ENCODE data around the gene ZNF606.

Gene ZNF606

DNA sequence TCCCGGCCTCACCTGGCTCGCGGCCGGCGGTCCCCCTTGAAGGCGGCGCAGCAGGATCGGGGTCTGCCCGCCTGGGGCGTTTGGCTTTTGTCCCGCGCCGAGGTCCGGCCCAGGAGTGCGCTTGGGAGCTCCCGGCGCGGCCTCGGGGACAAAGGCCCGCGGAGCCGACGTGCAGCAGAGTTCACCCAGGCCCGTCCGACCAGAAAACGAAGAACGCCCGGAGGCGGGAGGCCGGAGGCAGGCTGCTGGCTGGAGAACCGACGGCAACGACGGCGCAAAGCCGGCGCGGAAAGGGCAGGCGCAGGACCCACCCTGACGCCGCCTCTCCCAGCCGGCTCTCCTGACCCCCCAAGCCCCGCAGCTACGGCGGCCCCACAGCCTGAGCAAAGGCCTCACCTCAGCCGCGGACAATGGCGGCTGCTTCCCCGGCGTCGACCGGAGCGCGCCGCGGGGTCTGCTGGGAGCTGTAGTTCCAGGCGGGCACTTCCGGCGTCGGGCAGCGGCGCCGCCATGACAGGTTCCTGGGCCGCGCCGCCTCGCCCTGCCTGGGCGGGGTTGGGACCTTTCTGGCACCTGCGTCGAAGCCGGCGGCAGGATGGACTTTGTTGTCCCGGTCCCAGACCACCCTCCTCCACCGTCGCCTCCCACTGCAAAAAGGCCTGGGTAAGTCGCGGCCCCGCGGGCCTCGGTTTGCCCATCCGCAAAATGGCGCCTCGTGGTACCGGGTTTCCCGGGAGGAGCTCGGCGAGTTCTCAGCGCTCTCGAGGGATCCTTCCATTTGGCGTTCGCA is at the start of gene ZNF606:
ZNF606 (minus strand) TSS at position 437 of the 790 bp plus-strand sequence. CDS start 1,501 bp downstream, outside the sequence.
- DNase-seq = peak; percentile 47

DNA sequence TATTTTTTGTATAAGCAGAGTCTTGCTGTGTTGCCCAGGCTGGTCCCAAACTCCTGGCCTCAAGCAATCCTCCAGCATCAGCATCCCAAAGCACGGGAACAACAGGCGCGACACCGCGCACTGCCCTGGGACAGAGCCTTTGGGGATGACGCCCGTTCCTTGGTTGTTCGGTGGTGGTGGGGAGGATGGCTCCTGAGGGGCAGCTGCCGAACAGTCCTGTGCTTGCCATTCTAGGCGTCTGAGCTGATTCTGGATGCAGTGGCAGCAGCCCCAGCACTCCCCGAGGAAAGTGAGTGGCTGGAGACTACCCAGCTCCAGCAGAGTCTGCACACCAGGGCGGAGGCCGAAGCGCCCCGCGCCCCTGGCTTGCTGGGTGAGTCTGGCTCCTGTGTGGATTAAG is 49.6 kb upstream of the ZNF606 start:
- DNase-seq = no peak

GRCh38 chr19:58047672-58048071 is 45.1 kb upstream of the ZNF606 start:
- DNase-seq = no peak

- no peak for DNase-seq
These were observed 44.2 kb upstream of the ZNF606 start for GRCh38 chr19:58046856-58047255.

- DNase-seq = no peak
These were observed 42.9 kb upstream of the ZNF606 start for GRCh38 chr19:58045411-58046050.

DNA sequence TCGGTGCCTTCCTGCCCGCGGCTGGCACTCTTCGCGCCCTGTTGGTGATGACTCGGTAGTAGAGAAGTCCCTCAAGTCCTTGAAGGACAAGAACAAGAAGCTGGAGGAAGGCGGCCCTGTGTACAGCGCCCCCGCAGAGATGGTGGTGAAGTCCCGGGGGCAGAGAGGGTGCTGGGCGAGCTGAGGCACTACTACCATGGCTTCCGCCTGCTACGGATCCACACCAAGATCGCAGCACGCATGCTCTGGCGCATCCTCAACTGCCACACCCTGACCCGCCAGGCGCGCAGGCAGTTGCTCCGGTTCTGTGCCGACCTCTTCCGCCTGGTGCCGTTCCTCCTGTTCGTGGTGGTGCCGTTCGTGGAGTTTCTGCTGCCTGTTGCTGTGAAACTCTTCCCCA is 42.3 kb upstream of the ZNF606 start:
- DNase-seq = no peak

DNA sequence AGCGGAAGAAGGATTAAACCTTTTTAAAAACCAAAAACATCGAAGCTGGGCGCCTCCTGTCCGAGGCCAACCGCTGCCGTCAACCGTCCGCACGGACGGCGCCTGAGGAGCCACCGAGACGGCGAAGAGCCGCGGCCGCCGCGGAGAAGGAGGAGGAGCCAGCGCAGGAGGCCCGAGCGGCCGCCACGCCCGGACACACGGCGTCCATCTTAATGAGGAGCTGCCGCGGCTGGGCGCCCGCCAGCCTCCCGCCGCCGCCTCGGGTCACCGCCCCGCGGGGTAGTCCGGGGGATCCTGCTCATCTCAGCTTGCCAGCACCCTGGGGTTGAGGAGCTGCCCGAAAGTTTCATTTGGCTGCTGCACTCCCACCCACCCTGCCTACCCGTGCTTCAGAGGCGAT is 41.8 kb upstream of the ZNF606 start:
- DNase-seq = no peak

DNA sequence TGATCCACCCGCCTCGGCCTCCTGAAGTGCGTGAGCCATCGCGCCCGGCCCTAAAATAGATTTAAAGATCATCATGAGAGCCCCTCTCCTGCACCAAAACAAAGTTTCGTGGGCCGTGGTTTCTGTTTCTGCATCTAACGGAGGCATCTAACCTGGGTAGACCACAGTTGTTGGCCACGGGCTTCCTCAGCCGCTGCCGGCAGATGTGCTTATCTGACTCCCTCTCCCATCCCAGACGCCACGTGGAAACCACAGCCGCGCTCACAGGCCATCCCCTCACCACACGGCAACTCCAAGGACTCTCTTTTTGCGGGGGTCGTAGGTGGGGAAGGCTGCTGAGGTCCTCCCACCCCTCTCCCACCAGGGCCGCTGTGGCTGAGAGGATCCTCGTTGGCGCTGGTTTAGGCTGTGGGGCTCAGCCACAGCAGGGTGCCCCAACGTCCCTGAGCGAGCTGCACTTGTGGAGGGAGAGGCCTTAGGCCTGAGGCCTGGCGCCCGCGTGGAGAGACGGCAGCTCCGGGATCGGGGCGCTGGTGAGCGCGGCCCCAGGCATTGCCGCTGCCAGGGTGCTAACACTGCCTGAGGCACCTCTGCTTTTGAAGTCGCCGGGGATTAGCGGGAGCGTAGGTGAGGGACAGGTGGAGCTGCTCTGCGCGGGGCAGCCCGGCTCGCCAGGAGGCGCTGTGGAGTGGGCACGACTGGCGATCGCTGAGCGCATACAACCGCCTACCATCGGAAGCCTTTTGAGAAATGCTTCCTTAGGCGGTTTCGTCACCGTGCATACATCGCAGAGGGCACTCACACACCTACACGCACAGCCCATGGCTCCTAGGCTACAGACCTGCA is 40.1 kb upstream of the ZNF606 start:
- no peak for DNase-seq

- no peak for DNase-seq
These were observed 38.3 kb upstream of the ZNF606 start for GRCh38 chr19:58040751-58041525.

DNA sequence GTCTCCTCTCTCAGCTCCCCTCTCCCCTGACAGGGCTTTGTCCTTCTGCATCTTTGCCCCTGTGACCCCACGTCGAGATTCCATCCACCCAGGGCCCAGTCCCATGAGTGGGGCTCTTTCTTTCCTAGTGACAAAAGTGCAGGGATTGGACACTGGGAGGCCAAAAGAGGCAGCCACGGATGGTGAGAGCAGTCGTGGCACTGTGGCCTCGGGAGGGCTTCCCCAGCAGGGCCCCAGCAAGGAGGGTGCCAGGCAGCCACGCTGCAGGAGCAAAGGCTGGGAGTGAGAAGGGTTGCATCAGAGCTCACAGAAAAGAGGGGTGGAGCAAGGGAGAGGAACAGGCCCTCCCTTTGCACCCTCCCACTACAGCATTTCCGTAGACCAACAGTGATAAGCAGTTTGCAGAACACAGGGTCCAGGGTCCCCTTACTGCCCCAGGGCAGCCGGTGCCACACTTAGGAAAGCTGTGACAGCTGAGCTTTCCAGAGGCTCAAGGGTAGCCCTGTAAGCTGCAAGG is 36.1 kb upstream of the ZNF606 start:
- no peak for DNase-seq

DNA sequence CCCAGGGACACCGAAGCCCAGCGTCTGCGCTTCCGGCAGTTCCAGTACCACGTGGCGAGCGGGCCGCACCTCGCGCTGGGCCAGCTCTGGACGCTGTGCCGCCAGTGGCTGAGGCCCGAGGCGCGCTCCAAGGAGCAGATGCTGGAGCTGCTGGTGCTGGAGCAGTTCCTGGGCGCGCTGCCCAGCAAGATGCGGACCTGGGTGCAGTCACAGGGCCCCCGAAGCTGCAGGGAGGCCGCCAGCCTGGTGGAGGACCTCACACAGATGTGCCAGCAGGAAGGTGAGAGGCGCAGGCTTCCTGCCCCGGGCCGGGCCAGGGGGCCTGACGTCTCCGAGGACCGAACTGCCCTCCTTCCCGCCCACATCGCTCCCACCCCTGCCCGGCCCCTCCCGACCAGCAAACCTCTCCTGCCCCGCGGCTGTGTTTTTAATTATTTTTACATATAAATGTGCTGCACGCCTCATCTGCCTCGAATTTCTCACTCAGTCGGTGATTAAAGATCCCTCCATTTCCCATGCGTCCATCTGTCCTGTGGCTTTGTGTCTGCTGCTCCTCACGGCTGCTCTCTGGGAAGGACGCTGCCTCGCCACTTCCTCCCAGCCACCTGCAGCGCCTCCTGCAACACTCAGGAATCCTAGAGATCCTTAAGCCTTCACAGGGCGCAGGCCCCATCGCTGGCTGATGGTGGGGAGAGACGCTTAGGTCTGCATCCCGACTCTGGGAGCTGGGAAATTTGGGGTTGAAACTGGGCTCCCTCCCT is 35.5 kb upstream of the ZNF606 start:
- DNase-seq = no peak

DNA sequence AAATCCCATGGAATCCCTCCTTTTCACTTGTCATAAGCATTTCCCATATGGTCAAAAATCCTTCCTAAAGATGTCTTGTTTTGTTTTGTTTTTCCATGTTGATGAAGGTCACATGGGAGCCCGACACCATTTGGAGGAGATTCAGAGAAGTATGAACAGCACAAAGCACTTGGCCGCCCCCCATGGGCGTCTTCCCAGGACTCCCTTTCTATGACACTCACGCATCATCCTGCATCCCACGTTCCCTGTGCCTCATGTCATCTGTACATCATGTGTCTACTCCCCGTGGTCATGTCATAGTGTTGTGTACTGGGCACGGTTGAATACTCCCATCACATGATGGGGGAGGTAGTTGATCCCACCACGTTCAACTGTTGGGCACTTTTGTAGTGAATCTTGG is 33.2 kb upstream of the ZNF606 start:
- no peak for DNase-seq

- DNase-seq = no peak
These were observed 31.8 kb upstream of the ZNF606 start for GRCh38 chr19:58034477-58034793.

DNA sequence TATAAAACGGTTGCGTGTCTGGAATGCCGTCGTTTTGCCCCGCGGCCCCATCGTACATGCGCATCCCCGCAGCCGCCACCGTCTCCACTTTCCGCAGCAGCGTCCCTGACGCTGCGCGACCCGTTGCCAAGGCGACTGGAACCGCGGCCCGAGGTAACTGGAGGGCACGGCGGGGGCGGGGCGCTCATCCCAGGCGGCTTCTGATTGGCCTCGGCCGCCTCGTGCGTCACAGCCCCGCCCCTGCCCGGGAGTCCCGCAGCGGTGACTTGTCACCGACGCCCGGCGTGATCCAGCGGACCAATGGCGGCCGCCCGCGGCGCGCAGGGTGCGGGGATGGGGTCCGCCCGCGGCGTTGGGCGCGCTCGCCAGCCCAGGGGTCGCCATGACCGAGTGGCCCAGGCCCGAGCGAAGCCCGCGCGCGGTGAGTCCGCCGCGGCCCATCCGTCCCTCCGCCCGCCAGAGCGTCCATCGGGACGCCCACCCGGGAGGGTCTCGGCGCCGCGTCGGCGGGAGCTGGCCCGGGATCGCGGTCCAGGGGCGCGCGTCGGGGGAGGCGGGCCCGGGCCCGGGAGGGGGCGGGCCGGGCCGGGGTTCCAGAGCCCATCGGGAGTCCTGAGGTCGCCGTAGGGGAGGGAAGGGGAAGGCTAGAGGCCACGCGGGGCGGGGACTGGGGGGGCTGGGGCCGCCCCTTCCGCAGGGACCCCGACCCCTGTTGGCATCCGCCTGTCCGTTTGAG is 31.3 kb upstream of the ZNF606 start, which contains the start of gene ZSCAN1:
ZSCAN1 (plus strand) TSS at position 285 of the 736 bp plus-strand sequence. CDS start 3,812 bp downstream, outside the sequence.
- no peak for DNase-seq

DNA sequence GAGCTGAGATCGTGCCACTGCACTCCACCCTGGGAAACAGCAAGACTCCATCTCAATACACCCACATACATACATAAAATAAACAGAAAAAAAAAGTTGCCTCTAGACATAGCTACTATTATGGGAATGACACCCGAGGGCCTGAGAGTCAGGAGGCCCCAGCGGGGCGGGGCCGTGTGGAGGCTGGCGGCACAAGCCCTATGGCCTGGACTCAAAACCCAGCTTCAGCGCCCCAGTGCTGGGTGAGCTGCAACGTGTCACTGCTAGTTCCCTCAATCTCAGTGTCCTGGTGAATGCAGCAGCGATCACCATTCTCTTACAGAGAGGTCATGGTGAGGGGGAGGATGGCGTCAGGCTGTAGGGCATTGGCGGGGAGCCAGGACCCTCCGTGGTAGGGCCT is 22.0 kb upstream of the ZNF606 start:
- no peak for DNase-seq

DNA sequence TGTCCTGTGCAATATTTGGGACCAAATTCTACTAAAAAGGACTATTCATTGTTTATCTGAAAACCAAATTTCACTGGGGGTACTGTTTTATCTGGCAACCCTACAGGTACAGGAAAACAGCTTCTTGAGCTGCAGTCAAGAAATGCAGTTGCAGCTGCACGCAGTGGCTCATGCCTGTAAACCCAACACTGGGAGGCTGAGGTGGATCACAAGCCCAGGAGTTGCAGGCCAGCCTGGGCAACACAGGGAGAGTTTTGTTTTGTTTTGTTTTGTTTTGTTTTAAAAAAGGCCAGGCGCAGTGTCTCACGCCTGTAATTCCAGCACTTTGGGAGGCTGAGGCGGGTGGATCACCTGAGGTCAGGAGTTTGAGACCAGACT is 19.7 kb upstream of the ZNF606 start:
- no peak for DNase-seq

DNA sequence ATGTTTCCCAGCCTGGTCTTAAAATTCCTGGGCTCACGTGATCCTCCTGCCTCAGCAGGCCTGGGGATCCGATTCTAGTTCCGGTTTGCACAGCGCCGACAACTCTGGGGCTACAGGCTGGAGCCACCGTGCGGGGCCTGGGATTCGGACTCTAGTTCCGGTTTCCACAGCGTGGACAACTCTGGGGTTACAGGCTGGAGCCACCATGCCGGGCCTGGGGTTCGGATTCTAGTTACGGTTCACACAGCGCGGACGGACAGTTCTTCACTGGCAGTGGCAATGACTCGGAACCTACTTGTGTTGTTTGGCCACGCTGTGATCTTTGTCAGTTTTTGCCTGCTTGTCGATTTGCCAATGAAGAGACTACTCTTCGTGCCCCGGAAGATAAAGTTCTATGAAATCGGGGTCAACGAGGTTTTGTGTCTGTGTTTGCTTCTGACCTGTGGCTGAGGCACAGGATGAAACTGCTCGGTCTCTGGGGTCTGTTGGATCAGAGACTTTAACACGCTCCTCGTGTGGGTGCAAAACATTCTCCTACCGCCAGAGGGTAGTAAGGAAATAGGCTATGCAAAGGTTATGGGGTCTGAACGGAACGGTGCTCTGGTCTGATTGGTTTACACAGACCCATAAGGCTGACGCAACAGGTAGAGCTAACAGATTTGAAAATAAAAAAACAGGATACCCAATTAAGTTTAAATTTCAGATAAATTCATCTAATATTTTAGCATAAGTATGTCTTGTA is 19.1 kb upstream of the ZNF606 start:
- DNase-seq = no peak

- no peak for DNase-seq
These were observed 17.5 kb upstream of the ZNF606 start for GRCh38 chr19:58020129-58020528.

DNA sequence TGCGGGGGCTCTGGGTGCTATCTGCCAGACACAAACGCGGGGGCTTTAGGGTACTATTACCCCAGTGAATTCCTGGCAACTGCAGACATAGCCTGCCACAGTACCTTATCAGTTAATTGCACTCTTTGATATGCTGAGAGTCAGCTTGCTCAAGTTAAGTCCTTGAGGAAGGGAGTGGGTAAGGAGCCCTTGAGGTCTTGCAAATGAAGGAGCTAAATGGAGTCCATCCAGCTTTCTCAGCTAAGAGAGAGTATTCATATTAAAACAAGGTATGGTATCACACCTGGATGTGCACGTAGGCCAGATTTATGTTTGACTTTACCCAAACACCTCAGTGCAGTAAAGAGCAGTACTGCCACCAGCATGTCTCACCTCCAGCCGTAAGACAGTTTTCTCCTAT is 11.5 kb upstream of the ZNF606 start:
- no peak for DNase-seq

GRCh38 chr19:58010507-58010906 is 7.9 kb upstream of the ZNF606 start:
- no peak for DNase-seq

Measured in NCI-H1436 treated with DMSO at 0.1 percent for 48 hours (cell line).